CD4-positive, alpha-beta T cell treated with Interleukin-4 for 1 hour (primary cell): Measurements from ENCODE around the gene ADGRD1.

Experiments
- DNase-seq, 2 donors: peaks; one replicate each; pipeline ENCODE4 v3.0.0-alpha.2; 2020 to 2022

ADGRD1 gene

GRCh38 chr12:131177599-131177998 is 223.9 kb downstream of the ADGRD1 start:
- DNase-seq: no peak

GRCh38 chr12:131187602-131188001 is 233.9 kb downstream of the ADGRD1 start:
- no peak for DNase-seq

GRCh38 chr12:131188131-131189050 is 234.7 kb downstream of the ADGRD1 start:
- no peak for DNase-seq

- DNase-seq: no peak
Observed at GRCh38 chr12:131189781-131190180, 236.1 kb downstream of the ADGRD1 start.

GRCh38 chr12:131190965-131191364 is 237.3 kb downstream of the ADGRD1 start:
- DNase-seq: no peak
